LNCAP (cell line): ENCODE measurements around the gene EMILIN1.

Source experiments
- TF ChIP-seq, protein P1 (sequence below): fragments of 450-650 bp; IDR thresholded peaks from 2 replicates; pipeline ENCODE4 v1.5.1; 2017; ENCODE audit warnings: mild to moderate bottlenecking

Gene EMILIN1

DNA sequence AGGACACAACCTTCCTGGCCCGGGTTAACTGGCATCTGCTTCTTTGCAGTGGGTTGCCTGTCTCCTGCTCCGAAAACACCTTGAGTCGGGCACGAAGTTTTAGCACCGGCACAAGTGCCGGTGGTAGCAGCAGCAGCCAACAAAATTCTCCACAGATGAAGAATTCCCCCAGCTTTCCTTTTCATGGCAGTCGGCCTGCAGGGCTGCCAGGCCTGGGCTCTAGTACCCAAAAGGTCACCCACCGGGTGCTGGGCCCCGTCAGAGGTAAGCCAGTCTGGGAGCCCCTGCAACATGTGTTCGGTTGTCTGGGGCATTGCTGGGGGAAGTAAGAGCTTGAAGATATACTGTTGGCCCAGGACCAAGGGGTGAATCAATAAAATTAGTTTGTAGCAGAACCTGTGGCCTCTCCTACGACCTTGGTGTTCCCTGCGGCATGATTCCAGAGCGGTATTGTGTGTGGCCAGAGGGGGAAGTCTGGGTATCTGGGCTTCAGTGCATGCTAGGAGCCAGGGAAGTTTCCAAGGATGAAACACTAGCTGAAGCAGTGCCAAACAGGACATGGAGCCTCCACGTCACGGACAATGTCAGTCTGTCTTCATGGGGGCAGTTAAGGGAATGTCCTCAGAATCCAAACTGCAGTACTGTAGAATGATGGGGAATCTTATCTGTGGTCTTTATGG is 19.1 kb upstream of the EMILIN1 start:
- TF ChIP-seq, protein P1, sequence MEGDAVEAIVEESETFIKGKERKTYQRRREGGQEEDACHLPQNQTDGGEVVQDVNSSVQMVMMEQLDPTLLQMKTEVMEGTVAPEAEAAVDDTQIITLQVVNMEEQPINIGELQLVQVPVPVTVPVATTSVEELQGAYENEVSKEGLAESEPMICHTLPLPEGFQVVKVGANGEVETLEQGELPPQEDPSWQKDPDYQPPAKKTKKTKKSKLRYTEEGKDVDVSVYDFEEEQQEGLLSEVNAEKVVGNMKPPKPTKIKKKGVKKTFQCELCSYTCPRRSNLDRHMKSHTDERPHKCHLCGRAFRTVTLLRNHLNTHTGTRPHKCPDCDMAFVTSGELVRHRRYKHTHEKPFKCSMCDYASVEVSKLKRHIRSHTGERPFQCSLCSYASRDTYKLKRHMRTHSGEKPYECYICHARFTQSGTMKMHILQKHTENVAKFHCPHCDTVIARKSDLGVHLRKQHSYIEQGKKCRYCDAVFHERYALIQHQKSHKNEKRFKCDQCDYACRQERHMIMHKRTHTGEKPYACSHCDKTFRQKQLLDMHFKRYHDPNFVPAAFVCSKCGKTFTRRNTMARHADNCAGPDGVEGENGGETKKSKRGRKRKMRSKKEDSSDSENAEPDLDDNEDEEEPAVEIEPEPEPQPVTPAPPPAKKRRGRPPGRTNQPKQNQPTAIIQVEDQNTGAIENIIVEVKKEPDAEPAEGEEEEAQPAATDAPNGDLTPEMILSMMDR = no peak

DNA sequence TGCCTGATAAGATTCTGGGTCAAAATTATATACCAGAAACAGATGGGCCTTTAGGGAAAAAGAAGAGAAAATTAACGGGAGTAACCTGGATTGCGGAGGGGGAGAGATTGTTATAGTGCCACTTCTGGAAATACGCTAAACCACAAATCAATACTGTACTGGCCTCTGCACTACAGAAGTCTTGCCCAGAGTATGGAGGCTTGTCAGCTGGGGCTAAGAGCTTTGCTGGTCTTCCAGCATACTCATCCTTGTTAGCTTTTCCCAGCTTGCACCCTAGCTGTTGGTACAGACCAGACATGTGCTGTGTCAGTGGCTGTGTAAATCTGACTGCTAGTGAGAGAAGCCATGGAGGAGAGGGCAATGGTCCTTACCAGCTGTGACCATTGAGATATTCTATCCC is 18.1 kb upstream of the EMILIN1 start:
- TF ChIP-seq, protein P1 = no peak

DNA sequence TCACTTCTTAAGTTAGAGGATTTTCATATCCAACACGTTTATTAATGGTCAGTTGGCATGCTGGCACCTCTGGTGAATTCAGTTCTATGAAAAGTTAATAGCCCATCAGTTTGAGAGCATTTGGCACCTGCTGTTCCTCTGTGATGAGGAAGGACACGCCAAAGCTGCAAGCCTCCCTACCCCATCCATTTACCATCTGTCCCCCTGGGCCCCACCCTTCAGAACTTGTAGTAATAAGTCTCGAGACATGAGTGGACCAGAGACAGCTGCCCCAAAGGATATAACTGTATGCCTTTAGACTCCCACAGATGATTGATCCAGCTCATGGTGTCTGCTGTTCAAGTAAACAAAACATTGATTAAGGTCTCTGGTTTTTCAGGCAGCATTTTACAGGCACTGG is 13.3 kb upstream of the EMILIN1 start:
- TF ChIP-seq, protein P1 = no peak

DNA sequence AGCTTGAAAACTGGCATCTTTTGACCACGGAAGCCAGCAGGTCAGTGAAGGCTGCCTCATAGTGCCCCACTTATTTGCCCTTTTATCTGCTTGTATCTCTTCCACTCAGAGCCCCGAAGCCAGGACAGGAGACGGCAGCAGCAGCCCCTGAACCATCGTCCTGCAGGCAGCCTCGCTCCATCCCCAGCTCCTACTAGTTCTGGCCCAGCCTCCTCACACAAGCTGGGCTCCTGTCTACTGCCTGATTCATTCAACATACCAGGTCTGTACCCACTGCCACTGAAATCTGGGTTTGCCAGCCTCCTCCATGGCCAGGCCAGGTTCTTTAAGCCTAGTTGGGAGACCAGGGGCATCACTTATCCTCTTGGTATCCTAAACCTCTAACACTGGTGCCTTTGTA is 11.0 kb upstream of the EMILIN1 start:
- TF ChIP-seq, protein P1 = no peak

DNA sequence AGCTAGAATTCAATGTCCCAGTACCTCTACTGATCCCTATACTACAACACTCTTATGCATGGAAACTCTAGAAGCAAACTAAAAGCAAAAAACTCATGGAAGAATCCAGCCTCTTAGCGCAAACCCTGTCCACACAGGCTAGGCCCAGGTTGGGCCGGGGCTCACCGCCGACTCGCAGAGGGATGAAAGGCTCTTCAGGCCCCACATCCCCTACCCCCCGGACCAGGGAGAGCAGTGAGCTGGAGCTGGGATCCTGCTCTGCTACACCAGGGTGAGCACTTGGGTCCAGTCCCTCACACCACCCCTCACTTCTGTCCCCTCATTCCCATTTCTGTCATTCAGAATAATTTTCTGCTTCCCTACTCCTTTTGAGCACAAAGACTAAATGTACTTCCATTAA is 9.0 kb upstream of the EMILIN1 start:
- TF ChIP-seq, protein P1 = no peak

DNA sequence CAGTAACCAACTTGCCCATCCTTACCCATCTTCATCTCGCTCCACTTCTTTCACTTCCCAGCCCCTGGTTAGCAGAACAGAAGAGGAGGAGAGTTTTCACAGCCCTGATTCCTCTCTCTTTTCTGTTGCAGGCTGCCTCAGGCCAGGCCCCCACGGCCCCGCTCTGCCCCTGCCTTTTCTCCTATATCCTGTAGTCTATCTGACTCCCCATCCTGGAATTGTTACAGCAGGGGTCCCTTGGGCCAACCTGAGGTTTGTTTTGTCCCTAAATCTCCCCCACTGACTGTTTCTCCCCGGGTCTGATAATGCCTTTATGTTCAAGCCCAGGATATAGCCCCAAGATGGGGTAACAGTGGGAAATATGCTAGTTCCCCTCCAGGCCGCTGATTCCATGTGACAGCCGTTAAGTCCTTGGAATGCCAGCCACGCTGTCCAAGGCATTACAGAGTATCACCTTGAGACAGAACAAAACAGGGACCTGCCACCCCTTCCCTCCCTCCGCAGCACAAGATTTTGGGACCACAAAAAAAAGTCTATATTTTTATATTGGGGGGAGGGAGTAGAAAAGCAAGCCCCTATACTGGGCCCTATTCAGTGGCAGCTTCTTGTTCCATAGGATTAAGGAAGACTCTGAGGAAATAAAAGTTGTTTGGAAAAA is 8.3 kb upstream of the EMILIN1 start:
- TF ChIP-seq, protein P1 = no peak

DNA sequence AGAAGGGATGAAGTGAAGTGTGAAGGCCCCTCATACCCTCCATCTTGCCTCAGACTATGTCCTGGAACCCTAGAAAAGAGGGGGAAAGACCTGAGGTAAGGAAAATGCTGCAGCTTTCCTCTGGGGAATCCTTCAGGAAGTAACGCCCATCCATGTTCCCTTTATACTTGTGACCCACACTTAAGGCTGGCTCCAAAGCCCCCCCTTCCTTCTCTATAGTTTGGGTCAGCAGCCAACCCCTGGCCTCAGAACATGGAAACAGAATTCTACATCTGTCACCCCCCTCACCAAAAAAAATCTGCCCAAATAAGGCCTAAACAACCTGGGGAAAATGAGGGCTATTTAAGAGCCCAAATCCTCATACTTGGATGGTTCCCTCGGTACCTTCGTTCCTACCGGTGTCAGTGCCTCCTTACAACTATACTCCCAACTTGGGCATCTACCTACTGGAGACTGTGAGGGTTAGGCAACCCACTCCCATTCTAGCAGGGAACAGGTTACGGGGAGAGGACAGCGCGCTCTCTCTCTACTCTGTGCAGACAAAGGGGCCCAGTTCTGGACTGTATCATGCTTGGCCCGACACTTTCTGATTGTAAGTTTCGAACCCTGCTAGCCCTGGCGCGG is 7.7 kb upstream of the EMILIN1 start:
- TF ChIP-seq, protein P1 = no peak
